T-cell (primary cell): ENCODE measurements around the gene LCLAT1. TPM values are rescaled to one million over a fixed set of nuclear protein-coding genes. Genes with fewer than 3 reads are reported as not detected.

Source experiments
- total RNA-seq, 35 experiments: library from RNA in 6 of 35; stranded (reverse) in 6 of 35; fragments of 120-200 nt in 1 of 35; gene quantifications; one replicate each; pipeline versions ENCODE4 v1.2.1 to v1.2.4 and lab custom pipeline; 2013 to 2026

Gene LCLAT1
- total RNA-seq, 5 donors from 2014 or later (not counting 1 experiment from before 2014, with no cell fraction given), result 13.8 to 33.0 (median 19.6) TPM

Other genes with a start within 250 kb of the LCLAT1 start
- gene LBH, start 215.7 kb upstream of the LCLAT1 start, total RNA-seq, result 100 to 1,000 TPM; 209 to 386 (median 323) TPM